ENCODE results near the gene GOLGA8O. TPM values are rescaled to one million over a fixed set of nuclear protein-coding genes. Genes with fewer than 3 reads are reported as not detected.

Gene GOLGA8O
- total RNA-seq, result 1.7 TPM in 1 of 2 replicates, not detected in the other

GRCh38 chr15:32455534-32455933 lies at the start of gene GOLGA8O:
GOLGA8O (minus strand) TSS chr15:32455634; CDS start chr15:32455536, 98 bp downstream.

GRCh38 chr15:32403192-32403591 lies 52.2 kb downstream of the GOLGA8O start, which contains the start of gene GOLGA8K:
GOLGA8K (minus strand) TSS chr15:32403292; CDS start chr15:32403194, 98 bp downstream.

Other genes with a start within 250 kb of the GOLGA8O start
- 0.25 TPM in 1 of 2 replicates, not detected in the other for gene GOLGA8K, start 52.3 kb downstream of the GOLGA8O start, total RNA-seq
- 3.0 and 11.4 TPM in 2 replicates for gene GOLGA8N, start 137.8 kb upstream of the GOLGA8O start, total RNA-seq
- gene ARHGAP11A, start 159.9 kb upstream of the GOLGA8O start, total RNA-seq, result 16.9 and 50.8 TPM in 2 replicates
- gene SCG5, start 186.1 kb upstream of the GOLGA8O start, total RNA-seq, result 3.2 and 14.7 TPM in 2 replicates

Measured in uterine smooth muscle cell (primary cell).